ENCODE data around the gene UBE2G1. TPM values are rescaled to one million over a fixed set of nuclear protein-coding genes. Genes with fewer than 3 reads are reported as not detected.
A peak's percentile ranks its signal among the peaks of the same experiment; 100 is the strongest.

The UBE2G1 gene
- polyA plus RNA-seq, 1 experiment, result 51.5 TPM

DNA sequence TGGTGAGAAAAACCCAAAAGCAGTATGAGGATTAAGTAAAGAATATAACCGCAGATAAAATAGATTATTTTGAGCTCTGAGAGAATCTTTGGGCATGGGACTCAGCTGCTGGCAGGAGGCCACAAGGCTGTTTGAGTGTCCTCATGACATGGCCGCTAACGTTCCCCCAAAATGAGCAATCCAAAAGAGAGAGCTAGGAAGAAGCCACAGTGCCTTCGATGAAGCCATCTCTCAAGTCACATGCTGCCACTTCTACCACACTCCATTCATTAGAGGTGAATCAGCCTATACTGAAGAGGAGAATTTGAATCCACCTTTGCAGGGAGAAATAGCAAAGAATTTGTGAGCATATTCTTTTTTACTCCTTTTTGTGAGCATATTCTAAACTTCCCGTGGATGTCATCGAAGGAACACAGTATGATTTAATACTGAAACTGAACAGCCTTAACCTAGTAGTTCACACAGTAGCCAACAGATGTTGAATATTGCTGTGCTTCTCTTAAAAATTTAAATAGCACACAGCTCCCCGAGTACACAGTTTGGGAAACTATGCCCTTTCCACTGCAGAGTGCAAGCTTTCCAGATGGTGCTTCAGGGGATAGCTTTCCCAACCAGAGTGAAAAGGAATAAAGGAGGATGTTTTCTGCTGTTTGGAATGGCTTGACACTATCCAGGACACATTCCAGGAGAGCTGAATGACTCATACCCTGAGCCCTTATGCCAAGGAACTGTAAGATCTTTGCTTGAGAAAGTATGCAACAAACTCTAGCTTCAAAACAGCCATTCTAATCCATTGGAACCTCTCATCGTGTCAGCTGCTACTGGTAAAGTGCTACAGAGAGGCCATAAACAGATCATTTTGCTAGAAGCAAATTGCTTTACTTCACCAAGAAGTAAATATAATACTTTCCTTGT, 136.6 kb downstream of the UBE2G1 start:
- peak overlapping the region; percentile 35 for H3K4me3 ChIP-seq (ENCODE audit: low read depth, low read length)

GRCh38 chr17:4221899-4222659, 144.4 kb downstream of the UBE2G1 start:
- ChIA-PET CTCF (interaction anchor here (0.8 kb wide), 2 partner anchors 22 to 27 kb away, joined by 3 to 4 read pairs; no protein-coding TSS in a partner anchor), POLR2A (no interaction called here)
- H3K27ac ChIP-seq (ENCODE audit: low read depth, low read length), result no peak overlapping the region
- H3K4me3 ChIP-seq (ENCODE audit: low read depth, low read length), result no peak overlapping the region
- no peaks in the 10 kb centered on the region for H3K27me3 ChIP-seq (ENCODE audit: control insufficient read depth, insufficient read depth, low read length)
- no peak for DNase-seq (ENCODE audit: low read depth, low spot score)
- H3K9me3 ChIP-seq (ENCODE audit: control insufficient read depth, insufficient read depth, low read length), result no peaks in the 10 kb centered on the region
- no peak for TF ChIP-seq CTCF (IDR thresholded peaks at IDR 0.05; ENCODE audit: low read depth, low read length)

More for the DNA sequence above, 136.6 kb downstream of the UBE2G1 start:
- Histone ChIP-seq H3K9me3 (ENCODE audit: control insufficient read depth, insufficient read depth, low read length) (no peaks in the 10 kb centered on the region), H3K27ac (ENCODE audit: low read depth, low read length) (peak overlapping the region; percentile 85), H3K27me3 (ENCODE audit: control insufficient read depth, insufficient read depth, low read length) (no peaks in the 10 kb centered on the region)
- POLR2A ChIA-PET, result interaction anchor here (0.5 to 1.5 kb wide), 11 partner anchors 11 to 136 kb away, joined by 3 to 9 read pairs (median 4); partner anchors contain the start of genes ANKFY1 and UBE2G1
- TF ChIP-seq CTCF (IDR thresholded peaks at IDR 0.05; ENCODE audit: low read depth, low read length), result no peak
- CTCF ChIA-PET, result interaction anchor here (0.5 to 2.4 kb wide), 10 partner anchors 14 to 194 kb away, joined by 3 to 11 read pairs (median 4); no protein-coding TSS in a partner anchor
- peak; percentile 93 for DNase-seq (ENCODE audit: low read depth, low spot score)

DNA sequence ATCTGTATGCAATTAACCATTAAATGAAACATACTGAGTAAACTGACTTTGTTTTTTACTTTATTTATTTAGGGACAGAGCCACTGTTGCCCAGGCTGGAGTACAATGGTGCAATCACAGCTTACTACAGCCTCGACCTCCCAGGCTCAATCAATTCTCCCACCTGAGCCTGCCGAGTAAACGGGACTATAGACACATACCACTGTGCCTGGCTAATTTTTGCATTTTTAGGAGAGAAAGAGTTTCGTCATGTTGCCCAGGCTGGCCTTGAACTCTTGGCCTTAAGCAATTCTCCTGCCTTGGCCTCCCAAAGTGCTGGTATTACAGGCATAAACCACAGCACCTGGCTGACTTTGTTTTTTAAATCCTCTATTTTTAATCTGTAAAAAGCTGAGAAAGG, 145.3 kb downstream of the UBE2G1 start:
- POLR2A ChIA-PET, result no interaction called here
- Histone ChIP-seq H3K9me3 (ENCODE audit: control insufficient read depth, insufficient read depth, low read length) (no peaks in the 10 kb centered on the region), H3K27me3 (ENCODE audit: control insufficient read depth, insufficient read depth, low read length) (no peaks in the 10 kb centered on the region), H3K27ac (ENCODE audit: low read depth, low read length) (no peak overlapping the region), H3K4me3 (ENCODE audit: low read depth, low read length) (no peak overlapping the region)
- no peak for DNase-seq (ENCODE audit: low read depth, low spot score)
- no peak for TF ChIP-seq CTCF (IDR thresholded peaks at IDR 0.05; ENCODE audit: low read depth, low read length)
- CTCF ChIA-PET, result interaction anchor here (0.8 kb wide), 1 partner anchor 28 kb away, joined by 3 read pairs; no protein-coding TSS in a partner anchor

DNA sequence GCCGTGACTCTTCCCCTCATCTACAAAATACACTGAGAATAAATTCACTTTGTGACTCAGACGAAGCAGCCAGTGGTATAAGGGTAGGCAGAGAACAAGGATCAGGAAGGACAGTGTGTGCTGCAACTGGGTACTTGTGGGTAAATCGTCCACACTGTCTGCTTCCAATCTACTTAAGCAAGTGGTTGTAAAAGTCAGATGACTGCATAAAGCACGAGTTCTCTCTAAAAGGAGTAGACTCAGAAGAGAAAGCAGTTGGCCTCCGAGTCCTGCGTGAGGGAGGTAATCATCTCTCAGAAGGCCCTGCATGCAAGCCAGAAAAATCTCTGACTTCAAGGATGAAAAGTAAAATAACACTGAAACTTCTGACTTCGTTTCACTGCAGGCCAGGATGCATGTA, 145.8 kb downstream of the UBE2G1 start:
- TF ChIP-seq CTCF (IDR thresholded peaks at IDR 0.05; ENCODE audit: low read depth, low read length), result no peak
- H3K27me3 ChIP-seq (ENCODE audit: control insufficient read depth, insufficient read depth, low read length), result no peaks in the 10 kb centered on the region
- no peak overlapping the region for H3K4me3 ChIP-seq (ENCODE audit: low read depth, low read length)
- peak overlapping the region; percentile 2 for H3K27ac ChIP-seq (ENCODE audit: low read depth, low read length)
- ChIA-PET POLR2A (no interaction called here), CTCF (interaction anchor here (1.1 to 2.1 kb wide), 3 partner anchors 21 to 200 kb away, joined by 3 to 6 read pairs (median 5); no protein-coding TSS in a partner anchor)
- DNase-seq (ENCODE audit: low read depth, low spot score), result no peak
- H3K9me3 ChIP-seq (ENCODE audit: control insufficient read depth, insufficient read depth, low read length), result no peaks in the 10 kb centered on the region

Small RNA genes lying within 50 kb of the gene (small RNA-seq; reads per million reads assigned to genes)
- not detected for gene RN7SL774P (ENCODE audit: insufficient read length, low read depth)

Other genes starting within 250 kb of the UBE2G1 start
- gene ZZEF1, start 223.6 kb downstream of the UBE2G1 start, polyA plus RNA-seq (2011; rRNA removed), result 15.3 and 18.3 TPM in 2 replicates
- 15.6 and 22.0 TPM in 2 replicates for gene CYB5D2, start 223.5 kb downstream of the UBE2G1 start, polyA plus RNA-seq (2011; rRNA removed)
- 38.8 and 42.8 TPM in 2 replicates for gene ANKFY1, start 102.7 kb downstream of the UBE2G1 start, polyA plus RNA-seq (2011; rRNA removed)
- not detected in 2 replicates for gene SPNS3, start 67.3 kb upstream of the UBE2G1 start, polyA plus RNA-seq (2011; rRNA removed)
- not detected in 2 replicates for gene SPNS2, start 132.2 kb upstream of the UBE2G1 start, polyA plus RNA-seq (2011; rRNA removed)
- 12.5 and 14.7 TPM in 2 replicates for gene MYBBP1A, start 188.7 kb upstream of the UBE2G1 start, polyA plus RNA-seq (2011; rRNA removed)
- gene GGT6, start 193.9 kb upstream of the UBE2G1 start, polyA plus RNA-seq (2011; rRNA removed), result not detected in 2 replicates
- 0.04 TPM in 1 of 2 replicates, not detected in the other for gene SMTNL2, start 217.9 kb upstream of the UBE2G1 start, polyA plus RNA-seq (2011; rRNA removed)

Data from AG04450 (cell line).